ENCODE data around the gene GPATCH1. TPM values are rescaled to one million over a fixed set of nuclear protein-coding genes. Genes with fewer than 3 reads are reported as not detected.

Gene GPATCH1
- total and polyA plus RNA-seq, 9 of the 15 experiments (the other 6 are each of a cell fraction or from before 2014, with no cell fraction given) = 3.7 to 9.7 (median 7.7) TPM

DNA sequence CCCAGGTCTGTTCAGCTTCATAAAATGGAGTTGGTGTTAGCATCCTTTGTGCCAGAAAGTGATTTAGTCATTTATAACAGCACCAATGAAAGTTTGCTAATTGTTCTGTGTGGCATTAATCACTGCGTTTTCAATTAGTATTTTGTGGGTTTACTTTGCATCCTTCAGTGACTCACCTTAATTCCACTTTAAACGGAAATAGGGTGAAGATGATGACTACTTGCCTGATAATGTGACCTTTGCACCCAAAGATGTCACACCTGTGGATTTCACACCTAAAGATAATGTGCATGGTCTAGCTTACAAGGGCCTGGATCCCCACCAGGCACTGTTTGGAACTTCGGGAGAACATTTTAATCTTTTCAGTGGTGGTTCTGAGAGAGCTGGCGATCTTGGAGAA, 15.0 kb downstream of the GPATCH1 start:
- Histone ChIP-seq H3K36me3 (ENCODE audit: control insufficient read depth, insufficient read depth, low read length) (peaks cover 71% of the 10 kb centered on the region), H3K27me3 (ENCODE audit: control insufficient read depth in 2 of 2, insufficient read depth in 2 of 2, low read length in 2 of 2) (no peaks in the 10 kb centered on the region), H3K4me2 (ENCODE audit: insufficient read depth, low read length) (no peak overlapping the region), H2AFZ (ENCODE audit: low read depth, low read length) (no peak overlapping the region), H4K20me1 (replicated peaks; ENCODE audit: control insufficient read depth, insufficient read depth, low read length) (0 out of 2 replicates have a peak, but pooled peaks cover 5% of the 10 kb centered on the region), H3K9me3 (replicated peaks; ENCODE audit: control insufficient read depth, insufficient read depth, low read depth, low read length) (no peaks in the 10 kb centered on the region), H3K4me3 (no peak overlapping the region), H3K27ac (ENCODE audit: extremely low read depth, low read depth, low read length) (no peak overlapping the region), H3K79me2 (ENCODE audit: control insufficient read depth, insufficient read depth, low read length) (no peaks in the 10 kb centered on the region), H3K9me1 (ENCODE audit: control insufficient read depth, insufficient read depth, low read length) (peaks cover 8% of the 10 kb centered on the region), H3K4me1 (replicated peaks in 1 of 2; ENCODE audit: control insufficient read depth in 2 of 2, insufficient read depth in 2 of 2, low read length in 2 of 2) (peaks cover 14 to 17% of the 10 kb centered on the region in 2 experiments; a peak in 3 of 5 replicates), H3K9ac (ENCODE audit: insufficient read depth in 1 of 2, low read depth in 2 of 2, low read length in 2 of 2) (no peak overlapping the region)
- intact Hi-C loops (cut with micrococcal nuclease) (no loop called here), in situ Hi-C loops (cut with MboI) (no loop called here)
- TF ChIP-seq THRAP3 (IDR thresholded peaks at IDR 0.05; ENCODE audit: borderline replicate concordance) = no peak
- TF ChIP-seq PRPF4 (IDR thresholded peaks at IDR 0.05; ENCODE audit: insufficient read depth, low read depth, low read length, poor library complexity, severe bottlenecking) = no peak
- no peak for TF ChIP-seq ZNF12 (CRISPR knock-in tag; IDR thresholded peaks at IDR 0.05)
- TF ChIP-seq FOSL1 (tag; conservative IDR thresholded peaks at IDR 0.05) = no peak
- WGBS (ENCODE audit: insufficient coverage, low coverage, missing lambda C conversion rate) = 70% methylated on average over 4 of the region's 4 CpGs
- POLR2A ChIA-PET = no interaction called here
- no TSS peak for BruUV-seq (replicated peaks)
- DNase-seq (ENCODE audit: extremely low read depth in 1 of 4, low spot score in 3 of 4) (peak in 1 of 4 experiments; percentile 8), FAIRE-seq (no peak), ATAC-seq (no peak)
- CTCF ChIA-PET (ENCODE audit: low intra/inter-chr PET ratio) = no interaction called here

DNA sequence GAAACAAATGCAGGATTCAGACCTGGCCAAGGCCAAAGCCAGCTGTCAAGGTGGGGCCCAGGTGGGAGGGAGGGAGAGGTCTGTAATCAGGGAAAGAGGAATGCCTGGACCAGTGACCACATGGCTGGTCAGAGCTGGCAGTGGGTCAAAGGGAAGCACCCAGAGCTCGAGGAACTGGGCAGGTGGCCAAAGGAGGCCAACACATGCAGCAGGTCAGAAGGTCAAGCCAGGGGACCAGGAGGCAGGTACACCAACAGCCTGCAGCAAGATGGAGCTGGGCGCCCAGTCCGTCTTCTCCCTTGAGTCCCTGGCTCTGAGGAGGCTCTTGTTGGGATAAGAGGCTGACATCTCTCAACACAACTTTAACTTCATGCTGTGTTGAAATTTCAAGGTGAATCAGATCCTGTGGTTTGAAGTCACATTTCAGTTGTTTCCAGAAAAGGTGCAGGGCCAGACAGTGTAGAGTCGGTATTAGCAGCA, 17.1 kb downstream of the GPATCH1 start:
- no peak overlapping the region for H3K4me3 ChIP-seq
- ChIA-PET POLR2A (interaction anchor here (0.6 kb wide), 1 partner anchor 136 kb away, joined by 3 read pairs; no protein-coding TSS in a partner anchor), CTCF (ENCODE audit: low intra/inter-chr PET ratio) (no interaction called here)
- H3K9ac ChIP-seq (ENCODE audit: insufficient read depth in 1 of 2, low read depth in 2 of 2, low read length in 2 of 2) = no peak overlapping the region
- in situ Hi-C loops (cut with MboI) (no loop called here), intact Hi-C loops (cut with micrococcal nuclease) (no loop called here)
- H4K20me1 ChIP-seq (replicated peaks; ENCODE audit: control insufficient read depth, insufficient read depth, low read length) = peaks cover 8% of the 10 kb centered on the region; the same call in 1 of the 2 replicates
- no peaks in the 10 kb centered on the region for H3K27me3 ChIP-seq (ENCODE audit: control insufficient read depth in 2 of 2, insufficient read depth in 2 of 2, low read length in 2 of 2)
- no peak overlapping the region for H3K27ac ChIP-seq (ENCODE audit: extremely low read depth, low read depth, low read length)
- BruUV-seq (replicated peaks) = TSS peak; percentile 32
- H3K9me3 ChIP-seq (replicated peaks; ENCODE audit: control insufficient read depth, insufficient read depth, low read depth, low read length) = no peaks in the 10 kb centered on the region
- peaks cover 71% of the 10 kb centered on the region for H3K36me3 ChIP-seq (ENCODE audit: control insufficient read depth, insufficient read depth, low read length)
- H3K79me2 ChIP-seq (ENCODE audit: control insufficient read depth, insufficient read depth, low read length) = no peaks in the 10 kb centered on the region
- no peak overlapping the region for H2AFZ ChIP-seq (ENCODE audit: low read depth, low read length)
- peaks cover 3% of the 10 kb centered on the region for H3K9me1 ChIP-seq (ENCODE audit: control insufficient read depth, insufficient read depth, low read length)
- 80% methylated on average over 4 of the region's 4 CpGs for WGBS (ENCODE audit: insufficient coverage, low coverage, missing lambda C conversion rate)
- H3K4me1 ChIP-seq (replicated peaks in 1 of 2; ENCODE audit: control insufficient read depth in 2 of 2, insufficient read depth in 2 of 2, low read length in 2 of 2) = peaks cover 16 to 19% of the 10 kb centered on the region in 2 experiments; a peak in 3 of 5 replicates
- no peak overlapping the region for H3K4me2 ChIP-seq (ENCODE audit: insufficient read depth, low read length)
- DNase-seq (ENCODE audit: extremely low read depth in 1 of 4, low spot score in 3 of 4) (peak in 1 of 4 experiments; percentile 5), FAIRE-seq (no peak), ATAC-seq (no peak)
- no peak for TF ChIP-seq ASH1L (IDR thresholded peaks at IDR 0.05; ENCODE audit: borderline replicate concordance, low read depth, partially characterized antibody)
- TF ChIP-seq RBBP5 (IDR thresholded peaks at IDR 0.05; ENCODE audit: borderline replicate concordance, insufficient read depth, low read length, poor library complexity, severe bottlenecking) = peak; percentile 33
- TF ChIP-seq, protein P1, sequence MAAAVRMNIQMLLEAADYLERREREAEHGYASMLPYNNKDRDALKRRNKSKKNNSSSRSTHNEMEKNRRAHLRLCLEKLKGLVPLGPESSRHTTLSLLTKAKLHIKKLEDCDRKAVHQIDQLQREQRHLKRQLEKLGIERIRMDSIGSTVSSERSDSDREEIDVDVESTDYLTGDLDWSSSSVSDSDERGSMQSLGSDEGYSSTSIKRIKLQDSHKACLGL (CRISPR knock-in tag; IDR thresholded peaks at IDR 0.05; ENCODE audit: borderline replicate concordance, poor library complexity, severe bottlenecking) = no peak
- no peak for TF ChIP-seq ZNF668 (CRISPR knock-in tag; IDR thresholded peaks at IDR 0.05)
- TF ChIP-seq C11orf30 (IDR thresholded peaks at IDR 0.05; ENCODE audit: low read depth) = no peak
- TF ChIP-seq NFIC (IDR thresholded peaks at IDR 0.05) = peak; percentile 53
- no peak for TF ChIP-seq HDAC1 (IDR thresholded peaks at IDR 0.05)
- no peak for TF ChIP-seq MYBL2 (IDR thresholded peaks at IDR 0.05; ENCODE audit: low read depth)
- TF ChIP-seq MYBL2 (CRISPR knock-in tag; IDR thresholded peaks at IDR 0.05; ENCODE audit: borderline replicate concordance) = no peak
- TF ChIP-seq WHSC1 (IDR thresholded peaks at IDR 0.05; ENCODE audit: low read length) = peak; percentile 49
- TF ChIP-seq, protein P2, sequence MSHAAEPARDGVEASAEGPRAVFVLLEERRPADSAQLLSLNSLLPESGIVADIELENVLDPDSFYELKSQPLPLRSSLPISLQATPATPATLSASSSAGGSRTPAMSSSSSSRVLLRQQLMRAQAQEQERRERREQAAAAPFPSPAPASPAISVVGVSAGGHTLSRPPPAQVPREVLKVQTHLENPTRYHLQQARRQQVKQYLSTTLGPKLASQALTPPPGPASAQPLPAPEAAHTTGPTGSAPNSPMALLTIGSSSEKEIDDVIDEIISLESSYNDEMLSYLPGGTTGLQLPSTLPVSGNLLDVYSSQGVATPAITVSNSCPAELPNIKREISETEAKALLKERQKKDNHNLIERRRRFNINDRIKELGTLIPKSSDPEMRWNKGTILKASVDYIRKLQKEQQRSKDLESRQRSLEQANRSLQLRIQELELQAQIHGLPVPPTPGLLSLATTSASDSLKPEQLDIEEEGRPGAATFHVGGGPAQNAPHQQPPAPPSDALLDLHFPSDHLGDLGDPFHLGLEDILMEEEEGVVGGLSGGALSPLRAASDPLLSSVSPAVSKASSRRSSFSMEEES (CRISPR knock-in tag; IDR thresholded peaks at IDR 0.05) = no peak

Data from K562 (cell line).